ENCODE results near the gene GPBP1L1. TPM values are rescaled to one million over a fixed set of nuclear protein-coding genes. Genes with fewer than 3 reads are reported as not detected.

Gene GPBP1L1
- total RNA-seq: 111 TPM

GRCh38 chr1:45686288-45687013 is at the start of gene GPBP1L1:
Gene GPBP1L1 (minus strand): TSS chr1:45686533. CDS start chr1:45659087, 27,446 bp downstream.

GRCh38 chr1:45687754-45688740 is 1.7 kb upstream of the GPBP1L1 start, which contains the start of gene TMEM69:
Gene TMEM69 (plus strand): TSS chr1:45688181. CDS start chr1:45691069, 2,888 bp downstream.

GRCh38 chr1:45623972-45624371 is 62.4 kb downstream of the GPBP1L1 start, which contains the start of gene CCDC17:
Gene CCDC17 (minus strand): TSS chr1:45624054. CDS start chr1:45623909, 145 bp downstream.

GRCh38 chr1:45583666-45584350 is 102.5 kb downstream of the GPBP1L1 start, which contains the start of gene NASP:
Gene NASP (plus strand): TSS chr1:45584041. CDS start chr1:45584147, 106 bp downstream.

Small RNA genes lying within 50 kb of the gene (small RNA-seq; reads per million reads assigned to genes)
- gene AL355480.1 (ENCODE audit: low replicate concordance): not detected
- gene AL355480.2 (ENCODE audit: low replicate concordance): not detected
- not detected for gene AL355480.3 (ENCODE audit: low replicate concordance)
- gene AL355480.4 (ENCODE audit: low replicate concordance): not detected

Other genes with a start within 250 kb of the GPBP1L1 start
- gene TESK2, start 195.4 kb downstream of the GPBP1L1 start, total RNA-seq: 8.4 TPM
- gene CCDC163, start 186.5 kb downstream of the GPBP1L1 start, total RNA-seq: 0.88 TPM
- 5.0 TPM for gene MMACHC, start 186.2 kb downstream of the GPBP1L1 start, total RNA-seq
- gene PRDX1, start 164.6 kb downstream of the GPBP1L1 start, total RNA-seq: 185 TPM
- gene AKR1A1, start 135.7 kb downstream of the GPBP1L1 start, total RNA-seq: 95.3 TPM
- 97.0 TPM for gene NASP, start 102.5 kb downstream of the GPBP1L1 start, total RNA-seq
- 0.99 TPM for gene CCDC17, start 62.5 kb downstream of the GPBP1L1 start, total RNA-seq
- gene TMEM69, start 1.6 kb upstream of the GPBP1L1 start, total RNA-seq: 22.2 TPM
- 16.5 TPM for gene IPP, start 64.1 kb upstream of the GPBP1L1 start, total RNA-seq
- 50.3 TPM for gene MAST2, start 117.1 kb upstream of the GPBP1L1 start, total RNA-seq

All from metanephros (tissue), 2 donors.